GM12865 (cell line): Measurements from ENCODE around the gene MRTO4.
"Not testable (repeated sequence)": the region's sequence is repeated elsewhere in the genome, so short reads cannot be mapped to it uniquely, and the experiment has no call there.

ENCODE experiments used
- DNase-seq: peaks from one replicate; pipeline ENCODE4 v3.0.0; 2010; ENCODE audit warnings: low read depth
- H3K4me3 ChIP-seq: 2 replicates; pipeline ENCODE4 v1.5.1; 2011; ENCODE audit warnings: mild to moderate bottlenecking, low read depth, low read length, control low read depth
- TF ChIP-seq, protein P1 (sequence below): IDR thresholded peaks from 2 replicates; pipeline ENCODE4 v1.5.1; 2011; ENCODE audit warnings: low read length, control low read depth, low read depth, inconsistent platforms; ENCODE audit not compliant: insufficient read depth; ENCODE audit errors: missing control alignments

Gene MRTO4

DNA sequence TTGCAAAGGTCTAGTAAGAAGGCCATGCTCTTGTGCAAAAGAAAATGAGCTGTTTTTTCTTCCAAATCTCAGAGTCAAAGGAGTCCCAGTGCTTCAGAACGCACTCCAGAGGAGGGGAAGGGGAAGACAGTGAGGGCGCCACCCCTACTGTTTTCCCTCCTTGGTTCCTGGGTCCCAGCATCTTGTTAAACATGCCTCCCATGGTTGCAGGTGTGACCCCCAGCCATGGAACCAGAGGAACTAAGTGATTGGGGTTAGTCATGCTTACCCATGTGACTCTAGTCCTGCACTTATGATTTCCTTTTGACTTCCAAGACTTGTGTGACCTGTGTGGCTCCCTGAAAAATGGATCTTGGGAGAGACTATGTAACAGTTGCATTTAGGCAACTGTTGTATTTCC is 43.0 kb downstream of the MRTO4 start:
- TF ChIP-seq, protein P1, sequence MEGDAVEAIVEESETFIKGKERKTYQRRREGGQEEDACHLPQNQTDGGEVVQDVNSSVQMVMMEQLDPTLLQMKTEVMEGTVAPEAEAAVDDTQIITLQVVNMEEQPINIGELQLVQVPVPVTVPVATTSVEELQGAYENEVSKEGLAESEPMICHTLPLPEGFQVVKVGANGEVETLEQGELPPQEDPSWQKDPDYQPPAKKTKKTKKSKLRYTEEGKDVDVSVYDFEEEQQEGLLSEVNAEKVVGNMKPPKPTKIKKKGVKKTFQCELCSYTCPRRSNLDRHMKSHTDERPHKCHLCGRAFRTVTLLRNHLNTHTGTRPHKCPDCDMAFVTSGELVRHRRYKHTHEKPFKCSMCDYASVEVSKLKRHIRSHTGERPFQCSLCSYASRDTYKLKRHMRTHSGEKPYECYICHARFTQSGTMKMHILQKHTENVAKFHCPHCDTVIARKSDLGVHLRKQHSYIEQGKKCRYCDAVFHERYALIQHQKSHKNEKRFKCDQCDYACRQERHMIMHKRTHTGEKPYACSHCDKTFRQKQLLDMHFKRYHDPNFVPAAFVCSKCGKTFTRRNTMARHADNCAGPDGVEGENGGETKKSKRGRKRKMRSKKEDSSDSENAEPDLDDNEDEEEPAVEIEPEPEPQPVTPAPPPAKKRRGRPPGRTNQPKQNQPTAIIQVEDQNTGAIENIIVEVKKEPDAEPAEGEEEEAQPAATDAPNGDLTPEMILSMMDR = no peak
- no peak for DNase-seq

DNA sequence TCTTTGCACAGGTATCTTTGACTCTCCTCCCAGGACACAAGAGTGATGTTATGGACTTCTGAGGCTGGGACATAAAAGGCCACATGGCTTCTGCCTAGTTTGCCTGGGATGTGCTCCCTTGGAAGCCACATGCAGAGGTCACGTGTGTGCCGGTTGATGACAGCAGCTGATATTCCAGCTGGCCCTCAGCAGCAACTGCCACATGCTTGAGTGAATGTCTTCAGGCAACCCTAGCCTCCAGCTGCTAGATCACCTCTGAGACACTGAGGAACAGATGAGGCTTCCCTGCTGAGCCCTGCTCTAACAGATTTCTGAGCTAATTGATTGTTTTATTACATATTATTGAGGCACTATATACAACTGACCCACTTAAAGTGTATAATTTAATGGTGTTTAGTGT is 48.6 kb downstream of the MRTO4 start:
- TF ChIP-seq, protein P1 = no peak
- no peak for DNase-seq
- H3K4me3 ChIP-seq = no peak overlapping the region

More for the DNA sequence above, 43.0 kb downstream of the MRTO4 start:
- H3K4me3 ChIP-seq = no peak overlapping the region

DNA sequence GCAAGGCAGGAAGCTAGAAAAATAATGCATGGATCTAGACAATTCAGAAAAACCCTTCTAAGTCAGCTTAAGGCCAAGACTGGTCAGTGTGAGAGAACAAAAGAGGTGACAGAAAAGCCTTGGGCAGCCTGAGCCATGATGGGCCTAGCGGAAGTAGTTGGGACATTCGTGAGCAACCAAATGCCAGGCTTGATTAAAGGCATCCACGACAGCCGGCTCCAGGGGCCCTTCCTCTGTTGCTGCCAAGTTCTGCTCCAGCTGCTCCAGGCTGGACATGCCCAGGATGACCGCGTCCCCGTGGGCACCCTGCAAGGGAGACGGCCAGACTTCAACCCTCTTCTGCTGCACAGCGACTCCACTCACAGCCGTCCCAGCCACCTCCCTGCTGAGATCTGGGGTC is 52.5 kb downstream of the MRTO4 start:
- H3K4me3 ChIP-seq, DNase-seq: not testable (repeated sequence)

DNA sequence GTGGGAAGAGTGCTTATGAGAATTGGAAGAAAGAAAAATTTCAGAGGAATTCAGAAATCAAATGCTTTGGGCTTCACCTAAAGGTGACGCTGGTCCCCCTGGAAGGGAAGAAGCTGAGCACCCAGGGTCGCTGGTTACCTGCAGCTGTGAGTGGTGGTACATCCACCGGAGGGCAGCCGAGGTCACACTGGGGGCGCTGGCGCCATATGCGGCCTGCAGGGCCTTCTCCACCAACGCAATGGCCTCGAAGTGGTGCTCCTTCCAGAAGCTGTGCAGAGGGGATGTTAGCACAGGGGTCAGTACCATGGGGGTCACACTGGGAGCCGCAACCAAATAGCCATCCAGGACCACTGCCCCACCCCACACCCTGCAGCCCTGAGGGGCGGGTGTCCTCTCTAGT is 54.3 kb downstream of the MRTO4 start:
- TF ChIP-seq, protein P1 = no peak
- H3K4me3 ChIP-seq = no peak overlapping the region
- DNase-seq = no peak

DNA sequence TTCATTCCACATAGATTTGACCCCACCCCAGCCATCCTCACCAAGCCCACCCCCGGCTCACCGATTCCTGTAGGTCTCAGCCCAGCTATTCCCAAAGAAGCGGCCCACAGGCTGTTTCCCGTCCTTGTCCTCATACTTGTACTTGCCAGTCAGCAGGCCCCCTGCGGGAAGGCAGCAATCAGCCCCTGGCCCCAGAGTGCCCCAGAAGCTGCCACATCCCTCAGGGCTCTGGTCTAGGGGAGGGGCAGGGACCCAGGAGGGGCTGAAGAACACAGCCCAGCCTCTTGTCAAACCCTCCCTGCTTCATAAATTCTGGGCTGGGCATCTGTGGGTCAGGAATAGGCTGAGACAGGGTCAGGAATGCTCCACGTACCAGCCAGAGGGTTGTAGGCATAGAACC is 55.3 kb downstream of the MRTO4 start:
- TF ChIP-seq, protein P1 = no peak
- no peak overlapping the region for H3K4me3 ChIP-seq
- no peak for DNase-seq

DNA sequence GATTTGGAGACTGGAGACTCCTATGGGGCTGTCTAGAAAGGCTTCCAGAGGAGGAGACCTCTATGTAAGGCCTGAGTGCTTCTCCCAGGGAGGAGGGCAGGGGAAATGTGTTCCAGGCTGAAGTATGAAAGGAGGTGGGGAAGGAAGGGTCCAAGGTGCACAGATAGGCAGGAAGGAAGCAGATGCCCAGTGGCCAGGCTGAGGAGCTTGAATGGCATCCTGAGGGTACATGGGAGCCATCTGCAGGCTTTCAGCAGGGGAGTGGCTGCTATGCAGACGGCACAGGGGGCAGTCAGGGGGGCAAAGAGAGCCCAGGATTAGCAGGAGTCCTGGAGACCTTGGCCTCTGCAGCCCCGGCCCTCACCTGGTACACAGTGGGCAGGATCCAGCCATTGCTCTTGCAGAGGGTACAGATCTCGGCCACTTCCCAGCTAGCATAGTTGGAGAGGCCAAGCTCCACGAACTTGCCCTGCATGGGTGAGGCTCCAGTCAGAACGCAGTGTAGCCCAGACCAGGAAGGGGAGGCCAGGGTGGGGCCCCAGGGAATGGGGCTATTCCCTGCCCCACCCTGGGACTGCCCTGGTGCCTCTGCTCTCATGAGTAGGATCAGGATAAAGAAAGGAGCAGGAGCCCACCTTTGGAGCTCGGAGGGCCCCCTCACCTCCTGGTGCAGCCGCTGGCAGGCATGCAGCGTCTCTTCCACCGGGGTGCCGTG is 56.3 kb downstream of the MRTO4 start:
- TF ChIP-seq, protein P1 = no peak
- DNase-seq = no peak
- no peak overlapping the region for H3K4me3 ChIP-seq

DNA sequence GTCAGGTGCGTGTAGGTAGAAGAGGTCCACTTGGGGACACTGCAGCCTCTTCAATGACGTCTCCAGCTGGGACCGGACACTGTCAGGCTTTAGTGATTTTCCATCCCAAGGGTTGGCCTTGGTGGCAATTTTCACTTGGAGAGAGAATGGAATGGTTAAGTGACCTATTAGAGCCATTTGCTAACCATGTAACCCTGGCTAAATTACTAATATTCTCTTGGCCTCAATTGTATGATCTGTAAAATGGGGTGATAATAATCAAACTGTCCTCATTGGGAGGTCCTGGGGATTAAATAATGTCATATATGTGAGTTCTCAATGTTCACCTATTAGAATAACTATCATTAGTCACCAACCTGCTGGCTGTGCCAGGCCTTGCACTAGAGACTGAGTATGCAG is 56.9 kb downstream of the MRTO4 start:
- H3K4me3 ChIP-seq = no peak overlapping the region
- TF ChIP-seq, protein P1 = no peak
- DNase-seq = no peak
